ENCODE measurements around the gene PROM1. TPM values are rescaled to one million over a fixed set of nuclear protein-coding genes. Genes with fewer than 3 reads are reported as not detected.

The PROM1 gene
- total and polyA plus RNA-seq, 2 of the 8 experiments (the other 6 are each of a cell fraction or from before 2014, with no cell fraction given) = 36.0 to 59.7 TPM

DNA sequence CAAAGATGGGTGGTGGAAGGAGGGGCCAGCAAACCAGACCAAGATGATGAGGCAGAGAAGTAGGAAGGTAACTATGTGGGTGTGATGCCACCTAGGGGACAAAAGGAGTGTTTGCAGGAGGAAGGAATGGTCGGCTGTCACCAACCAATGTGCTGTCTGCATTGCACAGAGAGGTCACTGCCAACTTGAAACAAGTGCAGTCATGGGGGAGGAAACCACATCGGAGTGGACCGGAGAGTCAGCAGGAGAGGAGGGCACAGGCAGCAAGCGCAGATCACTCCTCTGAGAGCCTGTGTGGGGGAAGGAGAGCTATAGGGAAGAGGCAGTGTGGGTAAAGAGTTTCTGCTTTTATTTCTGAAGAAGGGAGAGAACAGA lies 82.4 kb downstream of the PROM1 start (continued):
- no peak for TF ChIP-seq CTBP2 (IDR thresholded peaks at IDR 0.05; ENCODE audit: borderline replicate concordance, insufficient read depth, insufficient read length, low read length)
- no peak for TF ChIP-seq SP2 (IDR thresholded peaks at IDR 0.05; ENCODE audit: low read length)
- TF ChIP-seq CREB1 (IDR thresholded peaks at IDR 0.05) = 0 out of 2 replicates have a peak, but pooled peaks have one; percentile 31
- TF ChIP-seq KDM1A (IDR thresholded peaks at IDR 0.05; ENCODE audit: borderline replicate concordance, low read length) = no peak
- no peak for TF ChIP-seq MAX (IDR thresholded peaks at IDR 0.05)
- TF ChIP-seq GTF2F1 (IDR thresholded peaks at IDR 0.05; ENCODE audit: borderline replicate concordance, low read depth, low read length) = no peak
- TF ChIP-seq CHD1 (IDR thresholded peaks at IDR 0.05; ENCODE audit: low read depth, low read length) = no peak
- no peak for TF ChIP-seq CEBPB (IDR thresholded peaks at IDR 0.05; ENCODE audit: low read depth, low read length)
- TF ChIP-seq EZH2 (IDR thresholded peaks at IDR 0.05; ENCODE audit: low read depth, low read length, severe bottlenecking) = no peak
- TF ChIP-seq BCL11A (IDR thresholded peaks at IDR 0.05; ENCODE audit: low read depth in 2 of 2, low read length in 2 of 2) = no peak
- no peak for TF ChIP-seq SUZ12 (IDR thresholded peaks at IDR 0.05; ENCODE audit: low read length)
- TF ChIP-seq HDAC6 (IDR thresholded peaks at IDR 0.05; ENCODE audit: low read depth, low read length) = no peak
- TF ChIP-seq TBP (IDR thresholded peaks at IDR 0.05; ENCODE audit: low read depth, low read length) = no peak
- no peak for TF ChIP-seq ASH2L (IDR thresholded peaks at IDR 0.05; ENCODE audit: low read length)

All from H1 (cell line).